OCI-LY1 (cell line): Measurements from ENCODE around the gene NR5A1.

Experiments used
- CTCF ChIP-seq: fragments of 200-600 bp; sonication (generic), shearing (Covaris generic); IDR thresholded peaks from 2 replicates; pipeline ENCODE4 v1.5.1; 2017; ENCODE audit warnings: mild to moderate bottlenecking, antibody characterized with exemption, low read length, moderate library complexity, mixed read lengths
- EZH2 ChIP-seq: fragments of 200-600 bp; sonication (generic), shearing (Covaris generic); IDR thresholded peaks from 2 replicates; pipeline ENCODE4 v1.8.0; 2017; ENCODE audit warnings: borderline replicate concordance, mixed run types, mild to moderate bottlenecking, antibody characterized with exemption, low read length, moderate library complexity, mixed read lengths

GRCh38 chr9:124438091-124438490, 69.1 kb downstream of the NR5A1 start:
- TF ChIP-seq CTCF (no peak), EZH2 (no peak)
